Type B pancreatic cell (in vitro differentiated cells): ENCODE data around the gene WDR77. TPM values are rescaled to one million over a fixed set of nuclear protein-coding genes. Genes with fewer than 3 reads are reported as not detected.

Experiments
- DNase-seq: peaks from one replicate; pipeline ENCODE4 v3.0.0; 2021; ENCODE audit warnings: mixed read lengths; ENCODE audit not compliant: unreplicated experiment; ENCODE audit errors: extremely low spot score
- H3K27ac Mint-ChIP-seq: 2 replicates; pipeline ENCODE4 v1.8.0; 2021; ENCODE audit warnings: mild to moderate bottlenecking, mixed read lengths
- H3K27me3 Mint-ChIP-seq: 2 replicates; pipeline ENCODE4 v1.8.0; 2021; ENCODE audit warnings: mixed read lengths
- H3K36me3 Mint-ChIP-seq: 2 replicates; pipeline ENCODE4 v1.8.0; 2021; ENCODE audit warnings: mixed read lengths
- H3K4me1 Mint-ChIP-seq: one replicate; pipeline ENCODE4 v1.8.0; 2021; ENCODE audit warnings: mixed read lengths; ENCODE audit not compliant: unreplicated experiment
- H3K4me3 Mint-ChIP-seq: 2 replicates; pipeline ENCODE4 v1.8.0; 2021; ENCODE audit warnings: mild to moderate bottlenecking, mixed read lengths
- H3K9me3 Mint-ChIP-seq: 2 replicates; pipeline ENCODE4 v1.8.0; 2021; ENCODE audit warnings: mixed read lengths
- total RNA-seq: library from RNA; stranded (reverse); gene quantifications from 2 replicates; pipeline ENCODE4 v1.2.1, GENCODE V29; 2021; ENCODE audit warnings: low replicate concordance
- TF ChIP-seq, protein P1 (sequence below): fragments of 200-600 bp; sonication (generic); conservative IDR thresholded peaks from 2 replicates; pipeline ENCODE4 v1.5.0; 2021; ENCODE audit warnings: antibody characterized with exemption, mild to moderate bottlenecking

WDR77 gene
- total RNA-seq, 1 donor from 2014 or later, result 42.8 TPM

DNA sequence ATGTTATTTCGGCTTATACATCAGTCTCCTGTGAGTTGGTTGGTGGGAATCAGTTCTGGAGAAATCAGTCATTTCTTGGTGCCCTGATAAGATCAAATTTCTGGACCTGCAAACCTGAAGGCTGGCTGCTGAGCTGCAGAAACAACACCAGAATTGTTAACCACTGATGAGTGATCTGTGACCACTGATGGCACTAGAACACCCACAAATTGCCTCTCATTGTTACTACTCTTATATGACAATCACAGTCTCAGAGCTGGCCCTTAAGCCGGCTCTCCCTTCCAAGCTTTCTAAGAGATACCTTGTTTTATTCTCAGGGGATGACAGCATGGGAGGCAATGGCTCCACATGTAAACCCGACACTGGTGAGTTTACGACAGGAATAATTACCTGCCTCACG lies 26.6 kb upstream of the WDR77 start:
- no peak overlapping the region for H3K4me3 Mint-ChIP-seq
- H3K27ac Mint-ChIP-seq, result no peak overlapping the region
- peaks cover 5% of the 10 kb centered on the region for H3K36me3 Mint-ChIP-seq
- H3K4me1 Mint-ChIP-seq, result no peaks in the 10 kb centered on the region
- H3K9me3 Mint-ChIP-seq, result no peaks in the 10 kb centered on the region
- no peak for DNase-seq
- TF ChIP-seq, protein P1, sequence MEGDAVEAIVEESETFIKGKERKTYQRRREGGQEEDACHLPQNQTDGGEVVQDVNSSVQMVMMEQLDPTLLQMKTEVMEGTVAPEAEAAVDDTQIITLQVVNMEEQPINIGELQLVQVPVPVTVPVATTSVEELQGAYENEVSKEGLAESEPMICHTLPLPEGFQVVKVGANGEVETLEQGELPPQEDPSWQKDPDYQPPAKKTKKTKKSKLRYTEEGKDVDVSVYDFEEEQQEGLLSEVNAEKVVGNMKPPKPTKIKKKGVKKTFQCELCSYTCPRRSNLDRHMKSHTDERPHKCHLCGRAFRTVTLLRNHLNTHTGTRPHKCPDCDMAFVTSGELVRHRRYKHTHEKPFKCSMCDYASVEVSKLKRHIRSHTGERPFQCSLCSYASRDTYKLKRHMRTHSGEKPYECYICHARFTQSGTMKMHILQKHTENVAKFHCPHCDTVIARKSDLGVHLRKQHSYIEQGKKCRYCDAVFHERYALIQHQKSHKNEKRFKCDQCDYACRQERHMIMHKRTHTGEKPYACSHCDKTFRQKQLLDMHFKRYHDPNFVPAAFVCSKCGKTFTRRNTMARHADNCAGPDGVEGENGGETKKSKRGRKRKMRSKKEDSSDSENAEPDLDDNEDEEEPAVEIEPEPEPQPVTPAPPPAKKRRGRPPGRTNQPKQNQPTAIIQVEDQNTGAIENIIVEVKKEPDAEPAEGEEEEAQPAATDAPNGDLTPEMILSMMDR, result no peak
- no peaks in the 10 kb centered on the region for H3K27me3 Mint-ChIP-seq

DNA sequence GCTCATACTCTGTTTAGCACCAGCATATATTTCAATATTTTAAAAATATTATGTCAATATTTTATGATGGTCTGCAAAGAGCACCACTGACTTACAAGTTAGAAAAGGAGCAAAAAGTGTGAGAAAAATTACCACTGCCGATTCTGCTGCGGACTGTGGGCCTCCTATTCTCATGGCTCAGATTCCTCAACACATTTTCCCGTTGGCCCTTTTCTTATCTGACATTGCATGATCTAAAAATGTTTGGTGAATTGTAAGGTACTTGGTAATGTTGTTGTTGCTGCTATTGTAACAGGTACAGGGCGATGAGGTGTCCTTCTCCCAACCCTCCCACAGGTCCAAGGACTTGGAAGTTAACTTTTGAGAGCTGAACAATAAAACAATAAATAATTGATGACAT lies 25.5 kb upstream of the WDR77 start:
- H3K4me1 Mint-ChIP-seq, result no peaks in the 10 kb centered on the region
- TF ChIP-seq, protein P1, result no peak
- no peaks in the 10 kb centered on the region for H3K27me3 Mint-ChIP-seq
- no peak overlapping the region for H3K27ac Mint-ChIP-seq
- H3K9me3 Mint-ChIP-seq, result no peaks in the 10 kb centered on the region
- peaks cover 5% of the 10 kb centered on the region for H3K36me3 Mint-ChIP-seq
- no peak for DNase-seq
- no peak overlapping the region for H3K4me3 Mint-ChIP-seq

DNA sequence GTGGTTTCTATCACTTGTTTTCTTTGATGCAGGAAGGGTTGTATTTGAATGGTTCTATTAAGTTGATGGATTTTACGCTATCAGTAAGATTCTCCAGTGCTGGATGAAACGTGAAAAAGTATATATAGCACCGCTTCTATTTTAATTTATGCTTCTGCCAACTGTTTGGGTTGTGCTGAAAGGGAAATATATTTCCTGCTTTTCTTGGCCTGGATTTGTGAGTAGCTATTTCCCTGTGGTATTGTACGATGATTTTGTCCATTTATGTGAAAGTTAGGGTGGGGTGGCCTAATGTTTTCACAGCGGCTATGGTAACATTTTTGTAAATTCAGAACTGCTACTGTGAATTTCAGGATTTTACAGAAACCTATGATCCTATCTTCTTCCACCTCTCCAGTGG lies 25.1 kb upstream of the WDR77 start:
- H3K4me1 Mint-ChIP-seq, result no peaks in the 10 kb centered on the region

DNA sequence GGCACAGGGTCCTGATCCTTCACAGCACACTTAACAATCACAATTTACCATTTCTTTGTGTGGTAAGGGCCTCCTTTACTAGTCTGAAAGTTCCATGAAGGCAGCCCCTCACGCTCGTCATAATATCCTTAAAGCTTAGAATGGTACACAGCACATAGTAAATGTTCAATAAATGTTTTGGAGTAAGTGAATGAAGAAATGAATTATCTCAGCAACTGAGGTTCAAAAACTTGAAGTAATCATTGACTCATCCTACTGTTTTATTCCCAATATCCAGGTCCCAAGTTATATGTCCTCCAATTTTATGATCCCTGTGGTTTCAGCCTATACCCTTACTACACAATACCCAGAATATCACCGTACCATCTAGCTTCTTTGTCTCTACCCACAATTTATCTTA lies 22.5 kb upstream of the WDR77 start:
- Mint-ChIP-seq H3K36me3 (peaks cover 5% of the 10 kb centered on the region), H3K9me3 (no peaks in the 10 kb centered on the region), H3K27me3 (no peaks in the 10 kb centered on the region), H3K27ac (no peak overlapping the region), H3K4me3 (no peak overlapping the region), H3K4me1 (no peaks in the 10 kb centered on the region)
- TF ChIP-seq, protein P1, result no peak
- DNase-seq, result no peak

More for the DNA sequence above, 25.1 kb upstream of the WDR77 start:
- Mint-ChIP-seq H3K27ac (no peak overlapping the region), H3K36me3 (peaks cover 5% of the 10 kb centered on the region), H3K4me3 (no peak overlapping the region), H3K9me3 (no peaks in the 10 kb centered on the region), H3K27me3 (no peaks in the 10 kb centered on the region)
- DNase-seq, result no peak
- TF ChIP-seq, protein P1, result no peak

DNA sequence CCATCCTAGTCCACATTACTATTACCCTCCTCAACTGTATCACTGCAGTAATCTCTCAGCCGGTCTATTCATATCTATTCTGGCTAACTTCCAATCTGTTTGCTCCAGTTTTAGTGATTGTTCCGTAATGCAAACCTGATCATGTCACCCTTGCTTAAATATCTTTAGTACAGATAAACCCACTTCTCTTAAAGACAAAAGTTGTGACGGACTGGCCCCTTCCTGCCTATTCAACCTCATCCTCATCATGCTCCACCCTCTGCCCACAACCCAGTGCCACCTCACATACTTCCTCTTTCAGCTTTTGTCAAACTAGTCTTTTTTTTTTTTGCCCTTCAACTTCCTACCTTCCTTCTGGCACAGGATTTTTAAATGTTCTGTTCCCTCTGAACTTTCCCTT lies 22.0 kb upstream of the WDR77 start:
- Mint-ChIP-seq H3K4me1 (no peaks in the 10 kb centered on the region), H3K9me3 (no peaks in the 10 kb centered on the region), H3K27ac (no peak overlapping the region), H3K4me3 (no peak overlapping the region), H3K36me3 (peaks cover 5% of the 10 kb centered on the region), H3K27me3 (no peaks in the 10 kb centered on the region)
- DNase-seq, result no peak
- TF ChIP-seq, protein P1, result no peak

DNA sequence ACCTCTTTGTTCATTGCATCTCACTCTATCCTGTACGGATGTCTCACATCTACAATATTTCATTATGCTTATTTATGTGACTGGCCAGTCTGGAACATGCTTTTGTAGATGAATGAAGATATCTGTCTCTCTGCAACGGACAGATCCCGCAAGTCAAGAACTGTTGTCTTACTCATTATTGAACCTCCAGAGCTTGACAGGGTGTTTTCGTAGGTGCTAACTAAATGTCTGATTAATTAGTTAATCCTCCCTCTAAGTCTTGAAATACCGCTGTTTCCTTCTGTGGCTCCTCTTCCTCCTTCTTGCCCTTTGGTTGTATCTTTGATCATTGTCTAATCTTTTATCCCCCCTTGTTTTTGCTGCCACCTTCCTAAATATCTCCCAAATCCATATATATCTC lies 21.5 kb upstream of the WDR77 start:
- Mint-ChIP-seq H3K4me3 (no peak overlapping the region), H3K27me3 (no peaks in the 10 kb centered on the region), H3K27ac (no peak overlapping the region), H3K9me3 (no peaks in the 10 kb centered on the region), H3K4me1 (no peaks in the 10 kb centered on the region), H3K36me3 (peaks cover 5% of the 10 kb centered on the region)
- no peak for DNase-seq
- TF ChIP-seq, protein P1, result no peak
